ENCODE measurements around the gene EPB41L2.
A peak's percentile ranks its signal among the peaks of the same experiment; 100 is the strongest.

EPB41L2 gene

DNA sequence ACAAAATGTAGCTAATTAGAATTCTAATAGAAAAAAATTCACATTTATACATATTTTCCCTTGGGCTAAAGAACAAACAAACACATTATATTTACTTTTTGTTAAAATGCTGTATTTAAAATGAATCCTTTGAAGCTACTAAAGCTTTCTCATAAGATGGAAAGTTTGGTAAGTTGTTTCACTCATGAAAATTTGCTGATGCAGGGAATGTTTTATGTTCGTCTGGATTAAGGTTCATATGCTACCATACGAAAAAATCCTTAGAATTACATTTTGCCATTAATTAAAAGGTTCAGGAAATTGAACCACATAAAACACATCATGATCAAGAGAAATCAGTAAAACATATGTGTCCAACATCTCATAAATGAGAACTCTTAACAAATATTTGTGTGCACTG is 173.6 kb downstream of the EPB41L2 start:
- DNase-seq, result no peak
- intact Hi-C loops (cut with DNase I), result loop anchor here (2.0 to 10.0 kb wide), 2 partner anchors 55 to 173 kb away; partner anchors contain the start of gene EPB41L2

DNA sequence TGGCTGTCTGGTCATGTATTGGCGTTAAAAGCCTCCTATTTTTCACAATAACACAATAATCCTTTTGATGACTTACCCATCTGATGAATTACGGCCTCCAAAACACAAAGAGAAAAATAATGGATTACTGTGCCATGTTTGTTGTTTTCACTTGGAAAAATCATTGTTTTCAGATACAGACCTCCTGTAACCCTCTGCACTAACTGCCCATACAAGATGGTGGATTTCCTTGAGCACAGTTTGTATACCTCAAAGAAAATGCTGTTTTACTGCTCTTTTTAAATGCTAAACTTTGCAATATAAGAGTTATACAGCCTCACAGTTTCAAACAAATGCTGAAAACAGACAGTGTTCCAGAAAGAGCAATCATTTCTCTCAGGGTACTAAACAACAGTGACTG is 174.8 kb downstream of the EPB41L2 start:
- intact Hi-C loops (cut with DNase I), result loop anchor here (2.0 to 10.0 kb wide), 2 partner anchors 57 to 175 kb away; partner anchors contain the start of gene EPB41L2

DNA sequence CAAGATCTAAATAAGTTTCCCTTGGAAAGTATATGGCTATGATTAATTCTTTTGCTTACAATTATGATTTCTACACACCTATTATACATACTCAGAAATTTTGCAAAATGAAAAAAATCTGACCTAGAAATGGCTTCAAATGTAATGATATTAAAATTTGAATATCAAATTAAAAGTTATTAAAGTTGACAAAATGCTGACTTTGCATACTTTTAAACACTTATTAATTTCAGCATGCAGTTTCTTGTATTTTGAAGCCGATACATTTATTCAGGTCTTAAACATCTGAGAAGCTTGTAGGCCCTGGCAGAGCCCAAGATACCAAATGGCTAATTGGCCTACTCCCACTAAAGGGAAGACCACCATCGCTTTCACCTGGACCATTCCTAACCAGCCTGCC is 176.1 kb downstream of the EPB41L2 start:
- intact Hi-C loops (cut with DNase I), result loop anchor here (10.0 kb wide), 1 partner anchor 58 kb away; no protein-coding TSS in a partner anchor
- DNase-seq, result no peak

More for the DNA sequence above, 174.8 kb downstream of the EPB41L2 start:
- DNase-seq, result no peak

GRCh38 chr6:130885392-130886192 is 177.5 kb downstream of the EPB41L2 start:
- intact Hi-C loops (cut with DNase I), result loop anchor here (1.0 to 10.0 kb wide), 3 partner anchors 59 to 282 kb away; no protein-coding TSS in a partner anchor
- peak in 6 of 10 donors; percentile 21 to 85 (median 70) for DNase-seq

DNA sequence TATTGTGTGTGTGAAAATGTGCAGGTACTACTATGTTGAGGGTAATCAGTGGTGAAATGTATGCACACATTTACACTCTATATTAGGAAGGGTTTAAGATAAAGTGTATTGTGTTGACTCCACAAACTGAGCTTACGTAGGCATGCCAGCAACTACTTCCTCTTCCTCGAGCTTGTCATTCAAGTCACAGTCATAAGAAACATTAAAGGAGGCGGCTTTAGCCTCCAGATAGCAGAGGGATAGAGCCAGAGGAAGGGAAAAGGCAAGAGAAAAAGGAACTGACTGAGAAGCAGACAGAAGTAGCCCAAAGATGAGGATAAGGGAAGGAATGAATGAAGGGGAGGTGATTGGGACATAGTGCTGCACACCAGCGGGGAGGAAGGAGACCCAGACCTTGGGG is 180.7 kb downstream of the EPB41L2 start:
- intact Hi-C loops (cut with DNase I), result loop anchor here (5.0 to 10.0 kb wide), 2 partner anchors 62 to 655 kb away; no protein-coding TSS in a partner anchor
- no peak for DNase-seq

DNA sequence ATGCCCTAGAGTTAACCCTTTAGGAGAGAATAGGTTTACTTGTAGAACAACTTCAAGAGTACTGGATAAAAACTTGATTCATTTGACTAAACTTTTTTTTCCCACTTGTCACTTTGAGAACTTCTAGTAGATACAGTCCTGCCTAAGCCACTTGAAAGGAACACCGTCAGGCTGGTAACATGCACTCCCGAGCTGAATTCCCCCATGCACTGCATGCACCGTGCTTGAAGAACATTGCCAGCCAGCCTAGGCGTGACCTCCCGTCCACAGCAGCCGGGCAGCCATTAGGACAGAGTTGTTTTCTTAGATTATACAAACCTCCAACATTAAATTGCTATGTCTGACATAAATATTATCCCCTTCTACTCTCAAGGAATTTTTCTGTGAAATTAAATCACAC is 183.2 kb downstream of the EPB41L2 start:
- intact Hi-C loops (cut with DNase I), result loop anchor here (5.0 to 10.0 kb wide), 2 partner anchors 65 to 657 kb away; no protein-coding TSS in a partner anchor
- DNase-seq, result no peak

DNA sequence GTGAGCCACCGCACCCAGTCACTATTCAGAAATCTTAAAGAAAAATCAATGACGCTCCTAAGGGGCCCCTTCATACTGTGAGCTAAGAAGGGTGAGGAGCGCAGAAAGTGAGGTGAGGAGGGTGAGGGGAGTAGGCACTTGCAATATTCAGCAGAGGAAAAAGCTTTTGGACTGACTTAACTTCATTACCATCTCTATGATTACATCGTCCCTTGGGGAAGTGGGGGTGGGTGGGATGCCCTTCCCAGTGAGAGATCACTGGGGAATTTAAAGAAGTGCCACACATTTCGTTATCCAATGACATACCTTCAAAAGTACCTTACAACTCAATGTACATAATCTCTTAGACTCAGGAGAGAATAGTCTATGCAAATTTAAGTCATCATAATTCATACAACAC is 189.3 kb downstream of the EPB41L2 start:
- intact Hi-C loops (cut with DNase I), result no loop called here
- DNase-seq, result no peak

DNA sequence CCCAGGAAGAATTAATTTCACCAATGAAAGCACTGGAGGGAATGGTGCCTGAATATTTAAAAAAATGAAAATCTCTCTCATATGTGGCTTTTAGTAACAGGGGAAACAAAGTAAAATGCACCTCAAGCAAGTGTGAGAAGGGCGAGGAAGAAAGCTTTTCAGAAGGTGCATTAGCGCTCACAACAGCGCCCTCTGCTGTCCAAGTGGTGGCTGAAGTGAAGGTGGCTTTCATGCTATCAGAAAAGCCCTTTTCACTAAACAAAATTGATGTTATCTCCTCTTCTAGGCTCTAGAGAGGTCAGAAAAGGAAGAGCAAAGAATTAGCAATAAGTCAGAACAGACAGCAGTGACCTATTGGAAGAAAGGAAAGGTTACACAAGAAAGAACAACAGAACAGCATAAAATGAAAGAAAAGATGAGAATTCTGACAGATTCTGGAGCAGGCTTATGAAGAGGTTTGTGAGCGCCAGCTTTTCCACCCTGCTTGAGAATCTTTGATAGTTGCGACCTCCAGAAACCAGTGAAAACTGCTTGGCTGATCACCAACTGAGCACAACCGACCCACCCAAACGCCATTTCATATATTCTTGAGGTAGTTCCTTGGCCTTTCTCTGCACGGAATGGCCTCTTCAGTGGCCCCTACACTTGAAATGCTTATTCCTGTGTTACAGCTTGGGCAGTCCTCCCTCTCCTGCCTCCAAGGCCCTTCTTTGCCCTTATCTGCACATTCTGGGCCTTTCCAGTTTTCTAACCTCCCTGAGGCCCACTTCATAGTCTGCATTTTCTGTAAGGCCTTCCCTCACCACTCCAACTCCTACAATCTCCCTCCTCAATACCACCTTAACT is 190.6 kb downstream of the EPB41L2 start:
- intact Hi-C loops (cut with DNase I), result loop anchor here (1.0 kb wide), 1 partner anchor 550 kb away; no protein-coding TSS in a partner anchor

GRCh38 chr6:130870179-130870880 is 192.7 kb downstream of the EPB41L2 start:
- intact Hi-C loops (cut with DNase I), result no loop called here
- DNase-seq, result no peak

More for the DNA sequence above, 190.6 kb downstream of the EPB41L2 start:
- peak; percentile 58 to 96 (median 81) for DNase-seq

- intact Hi-C loops (cut with DNase I), result no loop called here
- peak in 2 of 10 donors; percentile 65 to 85 for DNase-seq
Measured at GRCh38 chr6:130869681-130870080, 193.4 kb downstream of the EPB41L2 start.

- intact Hi-C loops (cut with DNase I), result no loop called here
- no peak for DNase-seq
Measured at GRCh38 chr6:130865793-130866192, 197.3 kb downstream of the EPB41L2 start.

- no peak for DNase-seq
- intact Hi-C loops (cut with DNase I), result no loop called here
Measured at GRCh38 chr6:130864344-130864743, 198.7 kb downstream of the EPB41L2 start.

- intact Hi-C loops (cut with DNase I), result no loop called here
- no peak for DNase-seq
Measured at GRCh38 chr6:130863415-130864230, 199.4 kb downstream of the EPB41L2 start.

DNA sequence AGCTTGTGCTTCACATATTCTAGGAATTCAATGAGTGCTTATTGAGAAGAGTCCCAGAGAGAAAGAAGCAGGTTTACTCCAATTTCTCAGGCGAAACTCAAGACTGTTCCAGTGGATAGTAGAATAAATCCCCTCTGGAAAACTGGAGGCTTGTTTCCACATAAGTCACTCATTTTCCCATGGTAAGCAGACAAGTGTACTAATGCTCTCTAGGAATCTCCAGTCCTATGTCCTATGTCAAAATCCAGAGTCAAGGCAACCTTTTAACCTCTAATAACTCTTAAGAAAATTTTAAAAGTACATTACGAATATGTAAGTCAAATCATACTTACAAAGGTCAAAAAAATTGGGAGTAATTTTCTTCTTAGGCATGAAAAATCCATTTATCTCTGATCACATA is 200.7 kb downstream of the EPB41L2 start:
- DNase-seq, result no peak
- intact Hi-C loops (cut with DNase I), result no loop called here

GRCh38 chr6:130859161-130859867 is 203.7 kb downstream of the EPB41L2 start:
- intact Hi-C loops (cut with DNase I), result no loop called here
- no peak for DNase-seq

DNA sequence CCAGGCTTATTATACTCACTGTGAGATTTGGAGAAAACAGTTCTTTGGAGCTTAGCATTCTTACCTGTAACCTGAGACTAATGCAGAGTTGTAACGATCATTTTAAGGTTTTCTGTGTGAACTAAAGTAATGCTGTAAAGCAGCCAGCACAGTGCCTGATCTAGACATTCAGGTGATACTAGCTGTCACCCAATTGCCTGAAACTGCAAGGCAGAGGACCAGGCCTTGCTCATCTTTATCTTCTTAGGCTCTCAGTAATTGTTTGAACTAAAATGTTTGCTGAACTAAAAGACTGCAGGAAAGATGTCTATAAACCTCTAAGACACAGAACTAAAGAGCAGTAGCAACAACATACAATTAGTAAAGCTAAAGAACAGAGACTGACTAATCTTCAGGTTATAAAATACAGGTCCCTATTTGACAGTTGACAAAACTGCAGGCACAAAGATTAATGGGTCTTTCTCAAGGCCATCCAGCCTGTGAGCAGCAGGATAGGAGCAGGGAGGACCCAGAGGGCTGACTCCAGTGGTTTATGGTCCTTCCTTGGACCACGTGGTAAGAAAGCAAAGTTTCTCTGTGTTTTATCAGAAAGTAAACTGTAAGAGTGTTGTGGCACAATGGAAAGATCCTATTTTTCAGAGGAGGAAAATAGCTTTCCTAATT is 204.4 kb downstream of the EPB41L2 start:
- intact Hi-C loops (cut with DNase I), result no loop called here
- no peak for DNase-seq

DNA sequence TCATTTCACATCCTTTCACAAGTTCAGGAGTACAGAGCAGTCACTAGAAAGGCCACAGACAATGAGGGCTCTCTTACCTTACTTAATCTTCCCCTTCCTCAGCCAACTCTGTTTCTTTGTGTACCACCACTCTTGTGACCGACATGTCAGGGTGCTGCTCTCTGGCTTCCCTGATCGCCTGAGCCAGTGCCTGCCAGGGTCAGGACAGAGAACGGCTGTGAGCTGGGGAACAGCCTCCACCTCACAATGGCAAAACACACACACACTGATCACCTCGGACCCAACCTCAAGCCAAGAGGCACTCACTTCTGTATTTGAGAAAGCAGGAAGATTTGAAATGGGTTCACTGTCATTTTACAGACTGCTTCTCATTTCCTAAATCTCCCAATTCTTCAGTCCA is 205.0 kb downstream of the EPB41L2 start:
- DNase-seq, result no peak
- intact Hi-C loops (cut with DNase I), result no loop called here

GRCh38 chr6:130853555-130854183 is 209.4 kb downstream of the EPB41L2 start:
- no peak for DNase-seq
- intact Hi-C loops (cut with DNase I), result no loop called here
